ENCODE results near the gene AKR1C2. TPM values are rescaled to one million over a fixed set of nuclear protein-coding genes. Genes with fewer than 3 reads are reported as not detected.
"Not testable (repeated sequence)": the region's sequence is repeated elsewhere in the genome, so short reads cannot be mapped to it uniquely, and the experiment has no call there.

Gene AKR1C2
- total RNA-seq, 3 donors from 2014 or later (not counting 1 experiment from before 2014, with no cell fraction given), result not detected

DNA sequence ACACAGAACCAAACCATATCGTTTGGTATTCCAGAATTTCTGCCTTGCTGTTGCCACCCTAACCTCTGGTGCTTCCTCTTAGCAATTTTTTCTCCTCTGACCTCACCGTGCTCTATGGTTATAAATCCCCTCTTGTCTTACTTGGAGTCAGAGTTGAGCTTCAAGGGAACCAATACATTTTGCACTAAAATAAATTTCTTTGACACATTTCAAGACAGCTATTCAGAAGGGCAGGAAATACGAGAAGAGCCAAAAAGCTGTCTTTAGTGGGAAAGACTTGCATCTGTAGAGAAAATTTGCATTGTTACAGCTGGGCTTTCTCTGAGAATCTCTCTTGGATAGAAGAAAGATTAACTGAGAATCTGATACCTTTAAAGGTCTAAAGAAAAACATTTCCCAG lies 14.5 kb upstream of the AKR1C2 start:
- H3K36me3 Mint-ChIP-seq, result no peaks in the 10 kb centered on the region
- Histone ChIP-seq H3K27me3 (ENCODE audit: control insufficient read depth, insufficient read depth, low read length) (no peaks in the 10 kb centered on the region), H3K9me3 (ENCODE audit: control insufficient read depth, insufficient read depth, low read length) (no peaks in the 10 kb centered on the region), H3K4me3 (ENCODE audit: low read length) (no peak overlapping the region), H3K27ac (ENCODE audit: low read length) (no peak overlapping the region), H3K36me3 (ENCODE audit: control insufficient read depth, insufficient read depth, low read length) (no peaks in the 10 kb centered on the region), H3K4me1 (ENCODE audit: control insufficient read depth, insufficient read depth, low read length) (no peaks in the 10 kb centered on the region)
- no peaks in the 10 kb centered on the region for H3K9me3 Mint-ChIP-seq
- WGBS (ENCODE audit: insufficient coverage), result 30% methylated on average over 2 of the region's 3 CpGs
- no peak overlapping the region for H3K27ac Mint-ChIP-seq
- intact Hi-C loops (cut with micrococcal nuclease), result loop anchor here (10.0 kb wide), 1 partner anchor 367 kb away; no protein-coding TSS in a partner anchor
- H3K4me1 Mint-ChIP-seq, result peaks cover 0 to 14% of the 10 kb centered on the region in 2 donors
- H3K27me3 Mint-ChIP-seq (ENCODE audit: low read depth in 2 of 2), result no peaks in the 10 kb centered on the region
- no peak overlapping the region for H3K4me3 Mint-ChIP-seq
- no peak for ATAC-seq
- DNase-seq, result no peak
- TF ChIP-seq, protein P1, sequence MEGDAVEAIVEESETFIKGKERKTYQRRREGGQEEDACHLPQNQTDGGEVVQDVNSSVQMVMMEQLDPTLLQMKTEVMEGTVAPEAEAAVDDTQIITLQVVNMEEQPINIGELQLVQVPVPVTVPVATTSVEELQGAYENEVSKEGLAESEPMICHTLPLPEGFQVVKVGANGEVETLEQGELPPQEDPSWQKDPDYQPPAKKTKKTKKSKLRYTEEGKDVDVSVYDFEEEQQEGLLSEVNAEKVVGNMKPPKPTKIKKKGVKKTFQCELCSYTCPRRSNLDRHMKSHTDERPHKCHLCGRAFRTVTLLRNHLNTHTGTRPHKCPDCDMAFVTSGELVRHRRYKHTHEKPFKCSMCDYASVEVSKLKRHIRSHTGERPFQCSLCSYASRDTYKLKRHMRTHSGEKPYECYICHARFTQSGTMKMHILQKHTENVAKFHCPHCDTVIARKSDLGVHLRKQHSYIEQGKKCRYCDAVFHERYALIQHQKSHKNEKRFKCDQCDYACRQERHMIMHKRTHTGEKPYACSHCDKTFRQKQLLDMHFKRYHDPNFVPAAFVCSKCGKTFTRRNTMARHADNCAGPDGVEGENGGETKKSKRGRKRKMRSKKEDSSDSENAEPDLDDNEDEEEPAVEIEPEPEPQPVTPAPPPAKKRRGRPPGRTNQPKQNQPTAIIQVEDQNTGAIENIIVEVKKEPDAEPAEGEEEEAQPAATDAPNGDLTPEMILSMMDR (IDR thresholded peaks at IDR 0.05), result no peak

DNA sequence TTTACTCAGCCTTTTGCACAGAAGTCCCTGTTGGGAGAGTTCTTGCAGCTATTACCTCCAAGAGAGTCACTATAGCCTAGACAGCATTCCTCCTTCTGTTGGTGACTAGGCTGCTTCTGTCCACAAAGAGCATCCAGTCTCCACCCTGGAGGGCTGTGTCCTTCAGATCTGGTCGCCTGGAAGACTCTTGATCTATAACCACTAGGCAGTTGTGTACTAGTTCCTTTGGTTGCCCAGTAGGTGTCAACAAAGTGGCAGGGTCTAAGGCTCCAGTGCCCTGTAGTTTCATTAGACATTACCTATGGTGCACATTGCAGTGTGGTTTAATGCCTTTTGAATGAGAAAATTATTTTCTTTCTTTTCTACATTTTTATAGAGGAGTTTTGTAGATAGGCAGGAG lies 11.3 kb upstream of the AKR1C2 start:
- H3K27ac ChIP-seq (ENCODE audit: low read length), result no peak overlapping the region
- Mint-ChIP-seq H3K36me3 (no peaks in the 10 kb centered on the region), H3K27me3 (ENCODE audit: low read depth in 2 of 2) (no peaks in the 10 kb centered on the region), H3K27ac (no peak overlapping the region), H3K9me3 (no peaks in the 10 kb centered on the region), H3K4me1 (no peaks in the 10 kb centered on the region), H3K4me3 (no peak overlapping the region)
- H3K9me3 ChIP-seq (ENCODE audit: control insufficient read depth, insufficient read depth, low read length), result no peaks in the 10 kb centered on the region
- ATAC-seq, result peak in 2 of 3 donors; percentile 34 to 53
- 27% methylated on average over 1 of the region's 1 CpG for WGBS (ENCODE audit: insufficient coverage)
- intact Hi-C loops (cut with micrococcal nuclease), result loop anchor here (10.0 kb wide), 1 partner anchor 370 kb away; no protein-coding TSS in a partner anchor
- H3K4me1 ChIP-seq (ENCODE audit: control insufficient read depth, insufficient read depth, low read length), result no peaks in the 10 kb centered on the region
- no peaks in the 10 kb centered on the region for H3K27me3 ChIP-seq (ENCODE audit: control insufficient read depth, insufficient read depth, low read length)
- no peak overlapping the region for H3K4me3 ChIP-seq (ENCODE audit: low read length)
- H3K36me3 ChIP-seq (ENCODE audit: control insufficient read depth, insufficient read depth, low read length), result no peaks in the 10 kb centered on the region
- peak in 1 of 2 donors; percentile 5 for DNase-seq
- TF ChIP-seq, protein P1 (IDR thresholded peaks at IDR 0.05), result no peak

DNA sequence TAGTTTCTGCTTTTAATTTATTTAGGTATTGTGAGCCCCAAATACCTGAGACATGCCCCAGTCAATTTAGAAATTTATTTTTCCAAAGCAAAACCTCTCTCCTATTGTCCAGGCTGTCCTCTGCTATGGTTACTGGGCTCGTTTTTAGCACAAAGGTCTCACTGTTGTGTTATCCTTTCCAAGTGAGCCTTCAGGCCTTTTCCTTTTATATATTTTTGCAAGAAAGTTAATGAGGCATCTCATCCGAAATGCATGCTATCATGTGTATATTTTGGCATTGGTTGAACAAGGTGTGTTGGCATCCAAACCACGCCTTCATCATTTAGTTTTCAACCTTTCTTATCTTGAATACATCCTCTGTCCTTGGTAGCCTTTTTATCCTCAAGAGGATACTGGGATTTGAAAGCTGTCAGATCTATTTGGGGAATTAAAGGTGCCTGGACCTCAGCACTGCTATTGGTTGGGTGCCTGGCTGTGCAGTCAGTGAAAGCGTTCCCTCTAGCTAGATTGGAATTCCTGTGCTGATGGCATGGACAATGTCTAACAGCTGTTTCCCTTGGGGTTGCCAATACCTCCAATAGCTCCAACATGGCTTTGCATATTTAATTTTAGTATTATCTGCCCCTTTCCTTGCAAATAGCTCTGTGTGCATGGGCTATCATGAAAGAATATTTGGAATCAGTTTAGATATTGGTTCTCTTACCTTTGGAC lies 10.7 kb upstream of the AKR1C2 start:
- H3K4me1 Mint-ChIP-seq; H3K36me3 Mint-ChIP-seq; H3K27ac ChIP-seq (ENCODE audit: low read length); H3K27ac Mint-ChIP-seq; H3K36me3 ChIP-seq (ENCODE audit: control insufficient read depth, insufficient read depth, low read length); H3K4me1 ChIP-seq (ENCODE audit: control insufficient read depth, insufficient read depth, low read length); H3K4me3 ChIP-seq (ENCODE audit: low read length); H3K4me3 Mint-ChIP-seq; DNase-seq; H3K27me3 ChIP-seq (ENCODE audit: control insufficient read depth, insufficient read depth, low read length); H3K9me3 Mint-ChIP-seq; ATAC-seq; H3K9me3 ChIP-seq (ENCODE audit: control insufficient read depth, insufficient read depth, low read length); H3K27me3 Mint-ChIP-seq (ENCODE audit: low read depth in 2 of 2): not testable (repeated sequence)
- intact Hi-C loops (cut with micrococcal nuclease), result loop anchor here (10.0 kb wide), 1 partner anchor 370 kb away; no protein-coding TSS in a partner anchor
- 66% methylated on average over 3 of the region's 4 CpGs for WGBS (ENCODE audit: insufficient coverage)

DNA sequence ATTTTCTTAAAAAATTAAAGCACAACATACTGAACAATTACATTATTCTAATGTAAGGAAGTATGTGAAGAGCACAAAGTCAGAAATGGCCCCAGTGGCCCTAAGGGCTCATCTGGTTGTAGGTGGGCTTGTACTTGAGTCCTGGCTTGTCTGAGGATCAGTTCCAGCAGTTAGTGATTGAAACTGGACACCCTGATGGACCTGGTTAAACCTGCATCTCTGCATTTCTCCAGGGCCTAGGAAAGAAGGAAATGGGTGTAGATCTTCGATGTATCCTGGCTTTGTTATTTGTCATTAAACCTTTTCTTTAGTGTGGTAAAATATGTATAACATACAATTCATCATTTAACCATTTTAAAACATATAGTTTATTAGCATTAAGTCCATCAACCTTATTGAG lies 9.7 kb upstream of the AKR1C2 start:
- TF ChIP-seq, protein P1 (IDR thresholded peaks at IDR 0.05), result no peak
- no peaks in the 10 kb centered on the region for H3K9me3 ChIP-seq (ENCODE audit: control insufficient read depth, insufficient read depth, low read length)
- Mint-ChIP-seq H3K4me1 (no peaks in the 10 kb centered on the region), H3K36me3 (no peaks in the 10 kb centered on the region), H3K27me3 (ENCODE audit: low read depth in 2 of 2) (no peaks in the 10 kb centered on the region), H3K27ac (no peak overlapping the region), H3K4me3 (no peak overlapping the region), H3K9me3 (no peaks in the 10 kb centered on the region)
- no peak overlapping the region for H3K4me3 ChIP-seq (ENCODE audit: low read length)
- H3K27ac ChIP-seq (ENCODE audit: low read length), result no peak overlapping the region
- H3K27me3 ChIP-seq (ENCODE audit: control insufficient read depth, insufficient read depth, low read length), result no peaks in the 10 kb centered on the region
- no peak for ATAC-seq
- WGBS (ENCODE audit: insufficient coverage), result no CpG with 5 or more reads among the region's 1 CpG
- H3K36me3 ChIP-seq (ENCODE audit: control insufficient read depth, insufficient read depth, low read length), result no peaks in the 10 kb centered on the region
- intact Hi-C loops (cut with micrococcal nuclease), result loop anchor here (10.0 kb wide), 1 partner anchor 371 kb away; no protein-coding TSS in a partner anchor
- no peak for DNase-seq
- H3K4me1 ChIP-seq (ENCODE audit: control insufficient read depth, insufficient read depth, low read length), result no peaks in the 10 kb centered on the region

All from natural killer cell (primary cell).